WTC11 (cell line): ENCODE data around the gene ZDHHC11B.
"Not testable (repeated sequence)": the region's sequence is repeated elsewhere in the genome, so short reads cannot be mapped to it uniquely, and the experiment has no call there.

Experiments
- MAX ChIP-seq: sonication (generic); formaldehyde crosslinking; IDR thresholded peaks from 2 replicates; pipeline ENCODE4 v1.8.0; 2022; ENCODE audit warnings: mild to moderate bottlenecking, missing genetic modification reagents
- NFYB ChIP-seq: sonication (generic); formaldehyde crosslinking; conservative IDR thresholded peaks from 2 replicates; pipeline ENCODE4 v1.8.0; 2022; ENCODE audit warnings: low read depth, missing genetic modification reagents
- RORB ChIP-seq: fragments of 250-450 bp; sonication (Bioruptor Pico); IDR thresholded peaks from 2 replicates; pipeline ENCODE4 v1.9.0; 2021; ENCODE audit warnings: mild to moderate bottlenecking
- TEAD1 ChIP-seq: sonication (generic); formaldehyde crosslinking; IDR thresholded peaks from 2 replicates; pipeline ENCODE4 v1.8.0; 2022; ENCODE audit warnings: mild to moderate bottlenecking, missing genetic modification reagents
- ZNF219 ChIP-seq: sonication (generic); formaldehyde crosslinking; IDR thresholded peaks from 2 replicates; pipeline ENCODE4 v1.8.0; 2023; ENCODE audit warnings: missing genetic modification reagents, mild to moderate bottlenecking, borderline replicate concordance
- ZNF281 ChIP-seq: sonication (generic); formaldehyde crosslinking; IDR thresholded peaks from 2 replicates; pipeline ENCODE4 v1.8.0; 2023; ENCODE audit warnings: mild to moderate bottlenecking, missing genetic modification reagents
- ZNF512 ChIP-seq: sonication (generic); formaldehyde crosslinking; IDR thresholded peaks from 2 replicates; pipeline ENCODE4 v1.8.1; 2022; ENCODE audit warnings: missing genetic modification reagents, borderline replicate concordance
- ZNF671 ChIP-seq: fragments of 250-450 bp; sonication (Bioruptor Pico); IDR thresholded peaks from 2 replicates; pipeline ENCODE4 v1.8.0; 2021; ENCODE audit warnings: mild to moderate bottlenecking
- TF ChIP-seq, protein P1 (sequence below): sonication (generic); formaldehyde crosslinking; IDR thresholded peaks from 2 replicates; pipeline ENCODE4 v1.8.1; 2022; ENCODE audit warnings: low read depth, mild to moderate bottlenecking, moderate library complexity, missing genetic modification reagents, borderline replicate concordance
- TF ChIP-seq, protein P2 (sequence below): sonication (generic); formaldehyde crosslinking; conservative IDR thresholded peaks from 2 replicates; pipeline ENCODE4 v1.8.1; 2023; ENCODE audit warnings: mild to moderate bottlenecking, low read depth, missing genetic modification reagents, moderate library complexity
- TF ChIP-seq, protein P3 (sequence below): fragments of 200-600 bp; IDR thresholded peaks from 2 replicates; pipeline ENCODE4 v1.8.0; 2022; ENCODE audit warnings: antibody characterized with exemption
- TF ChIP-seq, protein P4 (sequence below): fragments of 250-450 bp; sonication (Bioruptor Pico); IDR thresholded peaks from 2 replicates; pipeline ENCODE4 v1.9.0; 2021; ENCODE audit warnings: mild to moderate bottlenecking

GRCh38 chr5:708374-708773 lies 76.2 kb downstream of the ZDHHC11B start:
- not testable (repeated sequence) for TF ChIP-seq TEAD1 (CRISPR knock-in tag); ZNF671; MAX (CRISPR knock-in tag); ZNF219 (CRISPR knock-in tag); ZNF281 (CRISPR knock-in tag); RORB (CRISPR knock-in tag); NFYB; ZNF512 (CRISPR knock-in tag)
- TF ChIP-seq, protein P1, sequence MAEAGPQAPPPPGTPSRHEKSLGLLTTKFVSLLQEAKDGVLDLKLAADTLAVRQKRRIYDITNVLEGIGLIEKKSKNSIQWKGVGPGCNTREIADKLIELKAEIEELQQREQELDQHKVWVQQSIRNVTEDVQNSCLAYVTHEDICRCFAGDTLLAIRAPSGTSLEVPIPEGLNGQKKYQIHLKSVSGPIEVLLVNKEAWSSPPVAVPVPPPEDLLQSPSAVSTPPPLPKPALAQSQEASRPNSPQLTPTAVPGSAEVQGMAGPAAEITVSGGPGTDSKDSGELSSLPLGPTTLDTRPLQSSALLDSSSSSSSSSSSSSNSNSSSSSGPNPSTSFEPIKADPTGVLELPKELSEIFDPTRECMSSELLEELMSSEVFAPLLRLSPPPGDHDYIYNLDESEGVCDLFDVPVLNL (CRISPR knock-in tag) = not testable (repeated sequence)
- TF ChIP-seq, protein P2, sequence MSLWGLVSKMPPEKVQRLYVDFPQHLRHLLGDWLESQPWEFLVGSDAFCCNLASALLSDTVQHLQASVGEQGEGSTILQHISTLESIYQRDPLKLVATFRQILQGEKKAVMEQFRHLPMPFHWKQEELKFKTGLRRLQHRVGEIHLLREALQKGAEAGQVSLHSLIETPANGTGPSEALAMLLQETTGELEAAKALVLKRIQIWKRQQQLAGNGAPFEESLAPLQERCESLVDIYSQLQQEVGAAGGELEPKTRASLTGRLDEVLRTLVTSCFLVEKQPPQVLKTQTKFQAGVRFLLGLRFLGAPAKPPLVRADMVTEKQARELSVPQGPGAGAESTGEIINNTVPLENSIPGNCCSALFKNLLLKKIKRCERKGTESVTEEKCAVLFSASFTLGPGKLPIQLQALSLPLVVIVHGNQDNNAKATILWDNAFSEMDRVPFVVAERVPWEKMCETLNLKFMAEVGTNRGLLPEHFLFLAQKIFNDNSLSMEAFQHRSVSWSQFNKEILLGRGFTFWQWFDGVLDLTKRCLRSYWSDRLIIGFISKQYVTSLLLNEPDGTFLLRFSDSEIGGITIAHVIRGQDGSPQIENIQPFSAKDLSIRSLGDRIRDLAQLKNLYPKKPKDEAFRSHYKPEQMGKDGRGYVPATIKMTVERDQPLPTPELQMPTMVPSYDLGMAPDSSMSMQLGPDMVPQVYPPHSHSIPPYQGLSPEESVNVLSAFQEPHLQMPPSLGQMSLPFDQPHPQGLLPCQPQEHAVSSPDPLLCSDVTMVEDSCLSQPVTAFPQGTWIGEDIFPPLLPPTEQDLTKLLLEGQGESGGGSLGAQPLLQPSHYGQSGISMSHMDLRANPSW (CRISPR knock-in tag) = not testable (repeated sequence)
- TF ChIP-seq, protein P3, sequence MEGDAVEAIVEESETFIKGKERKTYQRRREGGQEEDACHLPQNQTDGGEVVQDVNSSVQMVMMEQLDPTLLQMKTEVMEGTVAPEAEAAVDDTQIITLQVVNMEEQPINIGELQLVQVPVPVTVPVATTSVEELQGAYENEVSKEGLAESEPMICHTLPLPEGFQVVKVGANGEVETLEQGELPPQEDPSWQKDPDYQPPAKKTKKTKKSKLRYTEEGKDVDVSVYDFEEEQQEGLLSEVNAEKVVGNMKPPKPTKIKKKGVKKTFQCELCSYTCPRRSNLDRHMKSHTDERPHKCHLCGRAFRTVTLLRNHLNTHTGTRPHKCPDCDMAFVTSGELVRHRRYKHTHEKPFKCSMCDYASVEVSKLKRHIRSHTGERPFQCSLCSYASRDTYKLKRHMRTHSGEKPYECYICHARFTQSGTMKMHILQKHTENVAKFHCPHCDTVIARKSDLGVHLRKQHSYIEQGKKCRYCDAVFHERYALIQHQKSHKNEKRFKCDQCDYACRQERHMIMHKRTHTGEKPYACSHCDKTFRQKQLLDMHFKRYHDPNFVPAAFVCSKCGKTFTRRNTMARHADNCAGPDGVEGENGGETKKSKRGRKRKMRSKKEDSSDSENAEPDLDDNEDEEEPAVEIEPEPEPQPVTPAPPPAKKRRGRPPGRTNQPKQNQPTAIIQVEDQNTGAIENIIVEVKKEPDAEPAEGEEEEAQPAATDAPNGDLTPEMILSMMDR = not testable (repeated sequence)
- TF ChIP-seq, protein P4, sequence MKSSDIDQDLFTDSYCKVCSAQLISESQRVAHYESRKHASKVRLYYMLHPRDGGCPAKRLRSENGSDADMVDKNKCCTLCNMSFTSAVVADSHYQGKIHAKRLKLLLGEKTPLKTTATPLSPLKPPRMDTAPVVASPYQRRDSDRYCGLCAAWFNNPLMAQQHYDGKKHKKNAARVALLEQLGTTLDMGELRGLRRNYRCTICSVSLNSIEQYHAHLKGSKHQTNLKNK (CRISPR knock-in tag) = not testable (repeated sequence)
